WTC11 (cell line): ENCODE data around the gene KCTD18.

Source experiments
- CBFB ChIP-seq: sonication (generic); formaldehyde crosslinking; IDR thresholded peaks from 2 replicates; pipeline ENCODE4 v1.8.1; 2022; ENCODE audit warnings: mild to moderate bottlenecking, low read depth, missing genetic modification reagents
- CREB1 ChIP-seq: sonication (generic); formaldehyde crosslinking; IDR thresholded peaks from 2 replicates; pipeline ENCODE4 v1.8.0; 2023; ENCODE audit warnings: mild to moderate bottlenecking, missing genetic modification reagents
- CTCF ChIP-seq: fragments of 200-600 bp; IDR thresholded peaks from 2 replicates; pipeline ENCODE4 v1.8.0; 2022; ENCODE audit warnings: antibody characterized with exemption
- E2F4 ChIP-seq: sonication (generic); formaldehyde crosslinking; IDR thresholded peaks from 2 replicates; pipeline ENCODE4 v1.8.1; 2022; ENCODE audit warnings: low read depth, mild to moderate bottlenecking, moderate library complexity, missing genetic modification reagents, borderline replicate concordance
- E2F5 ChIP-seq: sonication (generic); formaldehyde crosslinking; IDR thresholded peaks from 2 replicates; pipeline ENCODE4 v1.8.1; 2022; ENCODE audit warnings: mild to moderate bottlenecking, moderate library complexity, missing genetic modification reagents
- ESRRA ChIP-seq: sonication (generic); formaldehyde crosslinking; IDR thresholded peaks from 2 replicates; pipeline ENCODE4 v1.8.1; 2022; ENCODE audit warnings: mild to moderate bottlenecking, missing genetic modification reagents, borderline replicate concordance
- ETV6 ChIP-seq: sonication (generic); formaldehyde crosslinking; IDR thresholded peaks from 2 replicates; pipeline ENCODE4 v1.8.1; 2022; ENCODE audit warnings: mild to moderate bottlenecking, missing genetic modification reagents
- FOXJ3 ChIP-seq: sonication (generic); formaldehyde crosslinking; IDR thresholded peaks from 2 replicates; pipeline ENCODE4 v1.9.0; 2021; ENCODE audit warnings: missing genetic modification reagents, mild to moderate bottlenecking, borderline replicate concordance
- SMAD3 ChIP-seq: sonication (generic); formaldehyde crosslinking; IDR thresholded peaks from 2 replicates; pipeline ENCODE4 v1.8.0; 2022; ENCODE audit warnings: missing genetic modification reagents, mild to moderate bottlenecking, borderline replicate concordance
- SP1 ChIP-seq: sonication (generic); formaldehyde crosslinking; conservative IDR thresholded peaks from 2 replicates; pipeline ENCODE4 v1.8.1; 2022; ENCODE audit warnings: missing genetic modification reagents
- STAT6 ChIP-seq: sonication (generic); formaldehyde crosslinking; conservative IDR thresholded peaks from 2 replicates; pipeline ENCODE4 v1.8.1; 2023; ENCODE audit warnings: mild to moderate bottlenecking, low read depth, missing genetic modification reagents, moderate library complexity
- ZNF232 ChIP-seq: sonication (generic); formaldehyde crosslinking; IDR thresholded peaks from 2 replicates; pipeline ENCODE4 v1.8.0; 2022; ENCODE audit warnings: mild to moderate bottlenecking, missing genetic modification reagents
- ZNF263 ChIP-seq: sonication (generic); formaldehyde crosslinking; IDR thresholded peaks from 2 replicates; pipeline ENCODE4 v1.8.1; 2022; ENCODE audit warnings: low read depth, mild to moderate bottlenecking, moderate library complexity, missing genetic modification reagents

GRCh38 chr2:200515155-200515554 is 5.3 kb upstream of the KCTD18 start:
- no peak for TF ChIP-seq CREB1 (CRISPR knock-in tag)
- no peak for TF ChIP-seq ZNF263 (CRISPR knock-in tag)
- TF ChIP-seq ETV6: no peak
- TF ChIP-seq SP1 (CRISPR knock-in tag): no peak
- TF ChIP-seq ESRRA: no peak
- TF ChIP-seq E2F5 (CRISPR knock-in tag): no peak
- TF ChIP-seq SMAD3 (CRISPR knock-in tag): no peak
- no peak for TF ChIP-seq CTCF
- TF ChIP-seq ZNF232: no peak
- TF ChIP-seq FOXJ3 (CRISPR knock-in tag): no peak
- no peak for TF ChIP-seq CBFB (CRISPR knock-in tag)
- TF ChIP-seq STAT6: no peak
- TF ChIP-seq E2F4 (CRISPR knock-in tag): no peak
